Stomach (tissue), 4 donors: Measurements from ENCODE around the gene MUC6.

Experiments
- CTCF ChIP-seq, 7 experiments: fragments of 450-650 bp in 4 of 7; fragments of 200-600 bp in 3 of 7; sonication (generic) in 3 of 7; IDR thresholded peaks; one replicate each; pipeline ENCODE4 v1.5.1; 2016 to 2019; ENCODE audit warnings: antibody characterized with exemption in 7 of 7, control low read depth in 2 of 7, mild to moderate bottlenecking in 1 of 7
- POLR2A ChIP-seq, 4 donors: fragments of 450-650 bp; IDR thresholded peaks; one replicate each; pipeline ENCODE4 v1.6.1; 2016; ENCODE audit warnings: antibody characterized with exemption in 4 of 4, control low read depth in 2 of 4, mild to moderate bottlenecking in 1 of 4, moderate library complexity in 1 of 4

GRCh38 chr11:973237-973636 lies 63.3 kb downstream of the MUC6 start:
- TF ChIP-seq CTCF (IDR thresholded peaks at IDR 0.05) (no peak), POLR2A (IDR thresholded peaks at IDR 0.05) (no peak)
